HepG2 (cell line): ENCODE results near the gene ERMARD. TPM values are rescaled to one million over a fixed set of nuclear protein-coding genes. Genes with fewer than 3 reads are reported as not detected.

Experiments
- ATF3 ChIP-seq: sonication (generic); formaldehyde crosslinking; IDR thresholded peaks from 2 replicates; pipeline ENCODE4 v1.4.0; 2020; ENCODE audit warnings: missing genetic modification reagents
- DPF2 ChIP-seq: sonication (generic); formaldehyde crosslinking; IDR thresholded peaks from 2 replicates; pipeline ENCODE4 v1.4.0; 2020; ENCODE audit warnings: mild to moderate bottlenecking, low read depth, missing genetic modification reagents, borderline replicate concordance
- GLMP ChIP-seq: sonication (generic); formaldehyde crosslinking; IDR thresholded peaks from 2 replicates; pipeline ENCODE4 v1.9.0; 2021; ENCODE audit warnings: missing genetic modification reagents, mild to moderate bottlenecking, borderline replicate concordance
- IRF2 ChIP-seq: IDR thresholded peaks from 2 replicates; pipeline ENCODE4 v1.6.1; 2018; ENCODE audit warnings: missing genetic modification reagents, missing compliant biosample characterization
- MTERF4 ChIP-seq: sonication (generic); formaldehyde crosslinking; IDR thresholded peaks from 2 replicates; pipeline ENCODE4 v1.8.0; 2023; ENCODE audit warnings: mild to moderate bottlenecking, missing genetic modification reagents
- POGK ChIP-seq: sonication (generic); formaldehyde crosslinking; conservative IDR thresholded peaks from 2 replicates; pipeline ENCODE4 v1.8.0; 2022; ENCODE audit warnings: mild to moderate bottlenecking, moderate library complexity, missing genetic modification reagents
- THAP8 ChIP-seq: sonication (generic); formaldehyde crosslinking; IDR thresholded peaks from 2 replicates; pipeline ENCODE4 v1.5.1; 2020; ENCODE audit warnings: missing genetic modification reagents, mild to moderate bottlenecking, borderline replicate concordance
- ZNF20 ChIP-seq: sonication (generic); formaldehyde crosslinking; IDR thresholded peaks from 2 replicates; pipeline ENCODE4 v1.4.0; 2020; ENCODE audit warnings: mild to moderate bottlenecking, moderate library complexity, missing genetic modification reagents
- ZNF292 ChIP-seq: sonication (generic); formaldehyde crosslinking; IDR thresholded peaks from 2 replicates; pipeline ENCODE4 v1.8.1; 2022; ENCODE audit warnings: mild to moderate bottlenecking, low read depth, missing genetic modification reagents, borderline replicate concordance
- ZNF407 ChIP-seq: sonication (generic); formaldehyde crosslinking; IDR thresholded peaks from one replicate; pipeline ENCODE4 v1.5.1; 2020; ENCODE audit warnings: mild to moderate bottlenecking, missing genetic modification reagents; ENCODE audit errors: not compliant biosample characterization
- ZNF562 ChIP-seq: sonication (generic); formaldehyde crosslinking; IDR thresholded peaks from 2 replicates; pipeline ENCODE4 v1.8.0; 2022; ENCODE audit warnings: missing genetic modification reagents, borderline replicate concordance
- ZNF569 ChIP-seq: sonication (generic); formaldehyde crosslinking; IDR thresholded peaks from 2 replicates; pipeline ENCODE4 v1.5.0; 2020; ENCODE audit warnings: mild to moderate bottlenecking, missing genetic modification reagents, moderate library complexity, borderline replicate concordance
- ZNF850 ChIP-seq: sonication (generic); formaldehyde crosslinking; conservative IDR thresholded peaks from 2 replicates; pipeline ENCODE4 v1.9.0; 2021; ENCODE audit warnings: mild to moderate bottlenecking, missing genetic modification reagents
- polyA plus RNA-seq, 8 experiments: library from polyadenylated mRNA; depleted of rRNA in 3 of 8; stranded (reverse) in 7 of 8; unstranded in 1 of 8; fragments of >200 nt; fragmentation: Illumina TruSeq in 4 of 8; extraction: Trizol in 4 of 8; gene quantifications; 2 replicates each; pipeline versions ENCODE4 v1.2.1 to v1.2.3, GENCODE V29; 2011 to 2016; ENCODE audit warnings: low read depth in 4 of 8, missing spikeins in 1 of 8, mixed read lengths in 1 of 8; ENCODE audit not compliant: insufficient read depth in 1 of 8
- total RNA-seq, 5 experiments: library from RNA; depleted of rRNA; stranded (reverse); fragments of >200 nt; fragmentation: Illumina TruSeq; extraction: Trizol; gene quantifications; 2 replicates each; pipeline ENCODE4 v1.2.3, GENCODE V29; 2016; ENCODE audit warnings: low read depth in 1 of 5

ERMARD gene
- total and polyA plus RNA-seq, 2 of the 13 experiments (the other 11 are each of a cell fraction or from before 2014, with no cell fraction given), result 8.8 to 10.7 TPM

GRCh38 chr6:169789944-169790927, 38.8 kb downstream of the ERMARD start (continued):
- no peak for TF ChIP-seq DPF2 (CRISPR knock-in tag)
- no peak for TF ChIP-seq ZNF562
- peak; percentile 59 for TF ChIP-seq MTERF4 (CRISPR knock-in tag)
- peak; percentile 77 for TF ChIP-seq ZNF292 (CRISPR knock-in tag)
- TF ChIP-seq ATF3 (CRISPR knock-in tag), result no peak
- TF ChIP-seq IRF2, result no peak
- TF ChIP-seq ZNF569 (CRISPR knock-in tag), result no peak
- peak; percentile 85 for TF ChIP-seq ZNF407 (CRISPR knock-in tag)
- TF ChIP-seq ZNF20, result no peak
- peak; percentile 93 for TF ChIP-seq POGK
- no peak for TF ChIP-seq GLMP (CRISPR knock-in tag)
- peak; percentile 64; the same call in 1 of the 2 replicates for TF ChIP-seq THAP8
- no peak for TF ChIP-seq ZNF850 (CRISPR knock-in tag)
